Osteocyte (in vitro differentiated cells): ENCODE results near the gene RPL23. TPM values are rescaled to one million over a fixed set of nuclear protein-coding genes. Genes with fewer than 3 reads are reported as not detected.

Experiments
- DNase-seq: peaks from one replicate; pipeline ENCODE4 v3.0.0; 2021; ENCODE audit warnings: mixed read lengths; ENCODE audit not compliant: unreplicated experiment; ENCODE audit errors: extremely low spot score
- H3K27ac Mint-ChIP-seq: one replicate; pipeline ENCODE4 v1.8.0; 2021; ENCODE audit warnings: mild to moderate bottlenecking, mixed read lengths; ENCODE audit not compliant: unreplicated experiment
- H3K27me3 Mint-ChIP-seq: one replicate; pipeline ENCODE4 v1.8.0; 2021; ENCODE audit warnings: mixed read lengths; ENCODE audit not compliant: unreplicated experiment
- H3K36me3 Mint-ChIP-seq: one replicate; pipeline ENCODE4 v1.8.0; 2021; ENCODE audit warnings: mixed read lengths; ENCODE audit not compliant: unreplicated experiment
- H3K4me1 Mint-ChIP-seq: one replicate; pipeline ENCODE4 v1.8.0; 2021; ENCODE audit warnings: mixed read lengths; ENCODE audit not compliant: unreplicated experiment
- H3K4me3 Mint-ChIP-seq: one replicate; pipeline ENCODE4 v1.8.0; 2021; ENCODE audit warnings: mild to moderate bottlenecking, moderate library complexity, mixed read lengths; ENCODE audit not compliant: unreplicated experiment
- H3K9me3 Mint-ChIP-seq: one replicate; pipeline ENCODE4 v1.8.0; 2021; ENCODE audit warnings: mixed read lengths; ENCODE audit not compliant: unreplicated experiment
- total RNA-seq: library from RNA; stranded (reverse); gene quantifications from 2 replicates; pipeline ENCODE4 v1.2.1, GENCODE V29; 2021
- TF ChIP-seq, protein P1 (sequence below): fragments of 200-600 bp; sonication (generic); IDR thresholded peaks from 2 replicates; pipeline ENCODE4 v1.5.0; 2021; ENCODE audit warnings: antibody characterized with exemption, mild to moderate bottlenecking, moderate library complexity

The RPL23 gene
- total RNA-seq, 1 donor from 2014 or later = 1,310 TPM

DNA sequence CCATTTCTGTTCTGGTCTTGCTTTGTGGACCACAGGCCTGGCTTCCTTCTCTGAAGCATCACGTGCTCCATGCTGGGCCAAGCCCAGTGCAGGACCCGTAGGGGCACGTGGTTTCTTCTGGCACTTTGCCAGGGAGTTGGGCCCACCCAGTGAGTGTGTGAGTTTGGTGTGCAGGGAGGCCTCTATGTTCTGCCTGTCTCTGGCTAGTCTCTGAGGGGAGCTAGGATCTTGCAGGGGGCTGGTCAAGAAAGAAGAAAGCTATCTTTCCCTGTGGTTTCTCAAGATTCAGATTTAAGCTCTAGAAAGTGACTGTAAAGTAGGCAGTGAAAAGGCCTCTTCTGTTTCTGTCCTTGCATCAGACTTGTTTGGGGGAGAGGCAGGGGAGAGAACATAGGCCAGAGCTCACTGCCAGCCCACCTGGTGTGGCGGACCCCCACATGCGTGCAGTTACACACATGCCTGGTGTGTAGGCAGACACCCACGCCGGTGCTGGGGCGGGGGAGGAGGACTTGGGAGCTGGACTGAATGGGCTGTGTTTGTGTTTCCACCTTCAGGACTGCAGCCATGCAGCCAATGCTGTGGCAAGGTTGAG, 28.2 kb upstream of the RPL23 start:
- Mint-ChIP-seq H3K36me3 (peaks cover 44% of the 10 kb centered on the region), H3K9me3 (no peaks in the 10 kb centered on the region), H3K27me3 (no peaks in the 10 kb centered on the region), H3K27ac (peak overlapping the region; percentile 95), H3K4me1 (peaks cover 96% of the 10 kb centered on the region), H3K4me3 (peak overlapping the region; percentile 66)
- peak; percentile 93 for DNase-seq
- TF ChIP-seq, protein P1, sequence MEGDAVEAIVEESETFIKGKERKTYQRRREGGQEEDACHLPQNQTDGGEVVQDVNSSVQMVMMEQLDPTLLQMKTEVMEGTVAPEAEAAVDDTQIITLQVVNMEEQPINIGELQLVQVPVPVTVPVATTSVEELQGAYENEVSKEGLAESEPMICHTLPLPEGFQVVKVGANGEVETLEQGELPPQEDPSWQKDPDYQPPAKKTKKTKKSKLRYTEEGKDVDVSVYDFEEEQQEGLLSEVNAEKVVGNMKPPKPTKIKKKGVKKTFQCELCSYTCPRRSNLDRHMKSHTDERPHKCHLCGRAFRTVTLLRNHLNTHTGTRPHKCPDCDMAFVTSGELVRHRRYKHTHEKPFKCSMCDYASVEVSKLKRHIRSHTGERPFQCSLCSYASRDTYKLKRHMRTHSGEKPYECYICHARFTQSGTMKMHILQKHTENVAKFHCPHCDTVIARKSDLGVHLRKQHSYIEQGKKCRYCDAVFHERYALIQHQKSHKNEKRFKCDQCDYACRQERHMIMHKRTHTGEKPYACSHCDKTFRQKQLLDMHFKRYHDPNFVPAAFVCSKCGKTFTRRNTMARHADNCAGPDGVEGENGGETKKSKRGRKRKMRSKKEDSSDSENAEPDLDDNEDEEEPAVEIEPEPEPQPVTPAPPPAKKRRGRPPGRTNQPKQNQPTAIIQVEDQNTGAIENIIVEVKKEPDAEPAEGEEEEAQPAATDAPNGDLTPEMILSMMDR = no peak

DNA sequence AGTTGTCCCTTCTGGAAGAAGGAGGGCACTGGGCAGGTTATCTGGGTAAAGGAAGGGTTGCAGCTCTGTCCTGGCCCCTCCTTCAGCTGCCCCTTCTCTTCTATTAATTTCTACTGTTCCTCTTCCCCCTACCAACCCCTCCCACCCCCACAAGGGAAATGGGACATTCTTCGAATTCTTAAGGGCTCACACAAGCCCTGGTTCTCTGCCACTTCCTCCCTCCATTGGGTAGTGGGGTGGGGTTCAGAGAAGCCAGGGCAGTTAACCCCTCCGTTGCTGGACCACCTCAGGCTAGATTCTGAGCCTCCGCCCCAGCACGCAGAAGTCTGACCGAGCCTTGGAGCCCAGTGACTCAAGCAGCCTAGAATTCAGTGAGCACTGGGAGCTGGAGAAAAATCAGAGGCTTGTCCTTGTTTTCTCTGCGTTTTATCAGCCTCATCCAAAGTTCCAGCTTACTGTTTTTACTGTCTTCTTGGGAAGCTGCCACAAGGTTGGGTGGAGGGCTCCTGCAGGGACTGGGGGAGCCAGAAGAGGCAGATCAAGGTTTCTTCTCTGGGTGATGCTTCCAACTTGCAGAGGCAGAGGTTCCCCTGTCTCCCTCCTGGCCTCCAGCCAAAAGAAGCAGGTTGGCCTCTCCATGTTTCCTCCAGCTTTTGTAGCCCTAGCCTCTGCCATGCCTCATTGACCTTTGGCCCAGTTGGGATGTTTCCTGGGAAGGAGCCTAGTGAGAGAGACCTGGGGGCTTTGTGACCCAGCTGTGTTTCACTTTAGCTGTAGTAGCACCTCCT, 26.6 kb upstream of the RPL23 start:
- Mint-ChIP-seq H3K27me3 (no peaks in the 10 kb centered on the region), H3K4me1 (peaks cover 97% of the 10 kb centered on the region), H3K9me3 (no peaks in the 10 kb centered on the region), H3K36me3 (peaks cover 38% of the 10 kb centered on the region), H3K27ac (peak overlapping the region; percentile 95), H3K4me3 (peak overlapping the region; percentile 55)
- TF ChIP-seq, protein P1 = no peak
- peak; percentile 90 for DNase-seq

DNA sequence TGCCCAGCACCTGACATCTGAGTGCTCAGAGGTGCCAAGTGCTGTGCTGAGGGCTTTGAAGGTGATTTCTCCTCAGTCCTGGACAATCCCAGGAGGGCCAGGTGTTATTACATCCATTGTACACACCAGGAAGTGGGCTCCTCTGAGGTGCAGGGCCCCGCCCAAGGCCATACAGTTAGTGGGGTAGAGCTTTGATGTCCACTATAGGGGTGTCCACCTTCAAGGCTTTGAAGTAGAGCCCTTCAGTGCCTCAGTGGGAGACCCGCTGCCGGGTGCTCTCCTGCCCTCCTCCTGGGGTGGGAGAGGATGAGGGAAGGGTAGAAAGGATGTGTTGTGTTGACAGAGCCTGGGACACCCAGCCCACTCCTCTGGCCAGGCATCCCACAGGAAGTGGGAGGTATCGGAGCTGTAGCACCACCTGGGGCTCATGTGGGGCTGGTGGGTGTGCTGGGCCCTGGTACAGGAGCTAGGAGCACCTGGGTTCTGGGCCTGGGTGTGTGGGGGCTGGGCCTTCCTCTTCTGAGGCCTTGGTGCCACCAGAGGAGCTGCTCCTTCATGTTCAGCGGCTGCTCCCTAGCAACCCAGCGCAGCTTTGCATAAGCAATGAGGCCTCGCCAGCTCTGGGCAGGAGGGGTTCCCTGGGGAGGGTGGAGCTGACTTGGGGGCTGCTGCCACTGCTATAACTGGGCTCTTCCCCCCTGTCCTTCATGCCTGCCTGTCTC, 23.8 kb upstream of the RPL23 start:
- TF ChIP-seq, protein P1 = no peak
- H3K9me3 Mint-ChIP-seq = no peaks in the 10 kb centered on the region
- H3K36me3 Mint-ChIP-seq = peaks cover 28% of the 10 kb centered on the region
- DNase-seq = no peak
- H3K27me3 Mint-ChIP-seq = no peaks in the 10 kb centered on the region
- H3K27ac Mint-ChIP-seq = peak overlapping the region; percentile 65
- H3K4me3 Mint-ChIP-seq = no peak overlapping the region
- peaks cover 98% of the 10 kb centered on the region for H3K4me1 Mint-ChIP-seq

DNA sequence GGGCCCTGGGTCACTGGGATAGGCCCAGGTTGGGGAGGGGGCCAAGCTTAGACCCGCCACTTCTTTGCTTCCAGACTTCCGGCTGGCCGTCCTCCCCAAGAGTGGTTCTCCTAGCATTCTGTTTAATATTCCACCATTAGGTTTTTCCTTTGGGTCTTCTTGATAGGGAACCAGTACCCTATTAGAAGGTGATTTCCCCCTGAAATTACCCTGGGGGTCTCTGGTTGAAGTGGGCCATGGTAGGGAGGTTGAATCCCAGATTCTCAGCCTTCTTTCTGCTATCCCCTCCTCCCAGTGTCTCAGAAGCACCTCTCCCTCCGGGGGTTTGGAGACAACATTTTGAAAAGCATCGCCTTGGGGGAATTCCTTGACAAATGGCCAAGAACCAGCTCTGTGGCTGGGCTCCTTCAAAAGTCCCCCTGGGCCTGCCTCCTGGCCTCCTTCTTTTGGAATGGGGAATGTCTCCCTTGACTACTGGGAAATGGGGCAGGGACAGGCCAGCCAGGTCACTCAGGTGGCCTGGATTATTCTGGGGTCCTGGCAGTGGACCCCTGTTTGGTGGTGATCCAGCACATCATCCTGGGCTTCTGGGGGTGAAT, 22.1 kb upstream of the RPL23 start:
- Mint-ChIP-seq H3K4me3 (peak overlapping the region; percentile 69), H3K27ac (peak overlapping the region; percentile 84), H3K9me3 (no peaks in the 10 kb centered on the region), H3K4me1 (peaks cover 91% of the 10 kb centered on the region), H3K27me3 (no peaks in the 10 kb centered on the region), H3K36me3 (peaks cover 16% of the 10 kb centered on the region)
- TF ChIP-seq, protein P1 = no peak
- DNase-seq = no peak
